ENCODE results near the gene EBI3.

The EBI3 gene

DNA sequence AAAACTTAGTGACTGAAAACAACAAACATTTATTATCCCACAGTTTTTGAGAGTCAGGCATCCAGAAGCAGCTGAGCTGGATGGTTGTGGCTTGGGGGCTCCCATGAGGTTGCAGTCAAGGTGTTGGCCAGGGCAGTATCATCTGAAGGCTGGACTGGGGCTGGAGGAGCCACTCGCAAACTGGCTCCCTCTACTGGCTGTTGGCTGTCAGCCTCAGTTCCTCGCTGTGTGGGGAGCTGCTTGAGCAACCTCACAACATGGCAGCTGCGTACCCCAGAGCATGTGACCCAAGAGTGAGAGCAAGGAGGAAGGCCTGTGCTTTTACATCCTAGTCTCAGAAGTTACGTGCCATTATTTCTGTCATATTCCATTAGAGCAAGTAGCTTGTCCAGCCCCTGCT is 27.2 kb downstream of the EBI3 start:
- peak; percentile 6 for DNase-seq (ENCODE audit: low read depth)
- TF ChIP-seq, protein P1, sequence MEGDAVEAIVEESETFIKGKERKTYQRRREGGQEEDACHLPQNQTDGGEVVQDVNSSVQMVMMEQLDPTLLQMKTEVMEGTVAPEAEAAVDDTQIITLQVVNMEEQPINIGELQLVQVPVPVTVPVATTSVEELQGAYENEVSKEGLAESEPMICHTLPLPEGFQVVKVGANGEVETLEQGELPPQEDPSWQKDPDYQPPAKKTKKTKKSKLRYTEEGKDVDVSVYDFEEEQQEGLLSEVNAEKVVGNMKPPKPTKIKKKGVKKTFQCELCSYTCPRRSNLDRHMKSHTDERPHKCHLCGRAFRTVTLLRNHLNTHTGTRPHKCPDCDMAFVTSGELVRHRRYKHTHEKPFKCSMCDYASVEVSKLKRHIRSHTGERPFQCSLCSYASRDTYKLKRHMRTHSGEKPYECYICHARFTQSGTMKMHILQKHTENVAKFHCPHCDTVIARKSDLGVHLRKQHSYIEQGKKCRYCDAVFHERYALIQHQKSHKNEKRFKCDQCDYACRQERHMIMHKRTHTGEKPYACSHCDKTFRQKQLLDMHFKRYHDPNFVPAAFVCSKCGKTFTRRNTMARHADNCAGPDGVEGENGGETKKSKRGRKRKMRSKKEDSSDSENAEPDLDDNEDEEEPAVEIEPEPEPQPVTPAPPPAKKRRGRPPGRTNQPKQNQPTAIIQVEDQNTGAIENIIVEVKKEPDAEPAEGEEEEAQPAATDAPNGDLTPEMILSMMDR (conservative IDR thresholded peaks at IDR 0.05; ENCODE audit: control insufficient read depth, insufficient read depth, low read depth, low read length): peak; percentile 19
- no peak overlapping the region for H3K4me3 ChIP-seq (ENCODE audit: control insufficient read depth, low read depth, low read length)

DNA sequence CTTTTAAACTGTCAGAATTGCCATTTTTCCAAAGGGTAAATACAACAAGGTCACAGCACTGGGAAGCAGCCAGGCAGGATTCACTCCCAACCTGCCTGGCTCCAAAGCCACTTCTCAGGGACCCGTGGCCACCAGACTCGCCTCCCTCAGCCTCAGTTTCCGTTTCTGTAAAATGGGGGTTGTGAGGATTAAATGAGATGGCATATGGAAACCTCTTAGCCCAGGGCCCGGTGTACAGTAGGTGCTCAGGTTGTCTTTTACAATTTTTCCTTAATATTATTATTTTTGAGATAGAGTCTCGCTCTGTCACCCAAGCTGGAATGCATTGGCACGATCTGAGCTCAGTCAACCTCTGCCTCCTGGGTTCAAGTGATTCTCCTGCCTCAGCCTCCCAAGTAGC is 27.7 kb downstream of the EBI3 start:
- TF ChIP-seq, protein P1 (conservative IDR thresholded peaks at IDR 0.05; ENCODE audit: control insufficient read depth, insufficient read depth, low read depth, low read length): no peak
- no peak for DNase-seq (ENCODE audit: low read depth)
- H3K4me3 ChIP-seq (ENCODE audit: control insufficient read depth, low read depth, low read length): no peak overlapping the region

DNA sequence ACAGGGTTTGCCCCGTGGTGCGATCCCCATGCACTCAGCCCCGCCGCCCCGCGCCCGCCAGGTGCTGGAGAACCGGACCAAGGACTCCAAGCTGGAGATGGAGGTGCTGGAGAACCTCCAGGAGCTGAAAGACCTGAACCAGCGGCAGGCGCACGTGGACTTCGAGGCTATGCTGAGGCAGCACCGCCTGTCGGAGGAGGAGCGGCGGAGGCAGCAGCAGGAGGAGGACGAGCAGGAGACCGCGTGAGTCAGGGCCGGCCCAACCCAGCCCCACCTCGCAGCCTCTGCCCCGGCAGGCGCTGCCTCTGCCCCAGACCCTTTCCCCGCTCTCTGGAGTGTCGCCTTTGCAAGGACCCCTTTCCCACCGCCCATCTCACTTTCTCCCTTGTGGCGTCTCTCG is 28.9 kb downstream of the EBI3 start:
- H3K4me3 ChIP-seq (ENCODE audit: control insufficient read depth, low read depth, low read length): no peak overlapping the region
- DNase-seq (ENCODE audit: low read depth): no peak
- TF ChIP-seq, protein P1 (conservative IDR thresholded peaks at IDR 0.05; ENCODE audit: control insufficient read depth, insufficient read depth, low read depth, low read length): no peak

DNA sequence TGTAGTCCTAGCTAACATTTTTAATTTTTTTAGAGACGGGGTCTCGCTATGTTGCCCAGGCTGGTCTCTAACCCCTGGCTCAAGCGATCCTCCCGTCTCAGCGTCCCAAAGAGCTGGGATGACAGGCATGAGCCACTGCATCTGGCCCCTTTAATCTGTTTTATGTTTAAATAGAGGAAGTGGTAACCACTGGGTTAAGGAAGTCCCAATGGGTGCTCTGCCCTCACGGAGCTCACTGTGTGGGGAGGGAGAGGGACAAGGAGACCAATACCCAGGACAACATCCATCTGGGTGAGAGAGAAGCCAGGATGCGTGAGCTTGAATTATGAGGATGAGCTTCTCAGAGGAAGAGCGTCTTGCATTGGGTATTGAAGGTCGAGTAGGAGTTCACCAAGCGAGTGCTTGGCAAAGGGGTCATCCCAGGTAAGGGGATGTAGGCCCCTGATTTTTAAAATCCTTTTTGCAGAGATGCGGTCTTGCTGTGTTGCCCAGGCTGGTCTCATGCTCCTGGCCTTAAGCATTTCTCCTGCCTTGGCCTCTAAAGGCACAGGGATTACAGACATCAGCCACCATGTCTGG is 31.4 kb downstream of the EBI3 start:
- TF ChIP-seq, protein P1 (conservative IDR thresholded peaks at IDR 0.05; ENCODE audit: control insufficient read depth, insufficient read depth, low read depth, low read length): no peak
- H3K4me3 ChIP-seq (ENCODE audit: control insufficient read depth, low read depth, low read length): no peak overlapping the region
- DNase-seq (ENCODE audit: low read depth): no peak

DNA sequence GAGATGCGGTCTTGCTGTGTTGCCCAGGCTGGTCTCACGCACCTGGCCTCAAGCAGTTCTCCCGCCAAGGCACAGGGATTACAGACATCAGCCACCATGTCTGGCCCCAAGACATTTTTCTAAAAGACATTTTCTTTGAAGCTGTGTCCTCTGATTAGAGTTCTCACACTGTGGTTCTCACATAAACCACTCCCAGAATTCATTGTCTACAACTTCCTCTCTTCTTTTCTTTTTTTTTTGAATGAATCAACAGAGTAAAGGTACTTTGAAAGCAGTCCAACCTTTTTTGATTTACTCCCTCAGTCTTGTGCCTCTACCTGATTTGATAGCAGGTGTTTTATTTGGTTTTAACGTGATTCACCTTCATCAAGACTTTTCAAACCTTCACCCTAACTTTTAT is 35.5 kb downstream of the EBI3 start:
- no peak overlapping the region for H3K4me3 ChIP-seq (ENCODE audit: control insufficient read depth, low read depth, low read length)
- TF ChIP-seq, protein P1 (conservative IDR thresholded peaks at IDR 0.05; ENCODE audit: control insufficient read depth, insufficient read depth, low read depth, low read length): no peak
- no peak for DNase-seq (ENCODE audit: low read depth)

DNA sequence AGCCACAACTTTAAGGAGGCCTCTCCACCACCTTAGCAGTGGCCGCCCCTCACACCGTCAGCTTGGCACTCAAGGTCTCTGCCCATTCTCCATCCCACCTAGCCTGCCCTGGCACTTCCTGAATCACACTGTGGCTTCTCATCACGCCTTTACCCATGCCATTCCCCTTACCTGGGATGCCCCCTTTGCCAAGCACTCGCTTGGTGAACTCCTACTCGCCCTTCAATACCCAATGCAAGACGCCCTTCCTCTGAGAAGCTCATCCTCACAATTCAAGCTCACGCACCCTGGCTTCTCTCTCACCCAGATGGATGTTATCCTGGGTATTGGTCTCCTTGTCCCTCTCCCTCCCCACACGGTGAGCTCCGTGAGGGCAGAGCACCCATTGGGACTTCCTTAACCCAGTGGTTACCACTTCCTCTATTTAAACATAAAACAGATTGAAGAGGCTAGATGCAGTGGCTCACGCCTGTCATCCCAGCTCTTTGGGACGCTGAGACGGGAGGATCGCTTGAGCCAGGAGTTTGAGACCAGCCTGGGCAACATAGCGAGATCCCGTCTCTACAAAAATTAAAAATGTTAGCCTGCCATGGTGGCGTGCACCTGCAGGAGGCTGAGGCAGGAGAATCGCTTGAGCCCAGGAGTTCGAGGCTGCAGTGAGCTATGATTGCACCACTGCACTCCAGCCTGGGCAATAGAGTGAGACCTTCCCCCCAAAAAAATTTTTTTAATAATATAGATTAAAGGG is 37.1 kb downstream of the EBI3 start:
- H3K4me3 ChIP-seq (ENCODE audit: control insufficient read depth, low read depth, low read length): no peak overlapping the region
- TF ChIP-seq, protein P1 (conservative IDR thresholded peaks at IDR 0.05; ENCODE audit: control insufficient read depth, insufficient read depth, low read depth, low read length): no peak
- DNase-seq (ENCODE audit: low read depth): no peak

All from fibroblast of mammary gland (primary cell).